Upper lobe of right lung (tissue), 1 donor: ENCODE results near the gene USP10. TPM values are rescaled to one million over a fixed set of nuclear protein-coding genes. Genes with fewer than 3 reads are reported as not detected.

ENCODE experiments used
- ATAC-seq: fragments of 200-7000 bp; cut with Tn5 transposase; one replicate; pipeline ENCODE4 v1.9.1; 2020; ENCODE audit warnings: mild to moderate bottlenecking, moderate library complexity
- DNase-seq: peaks from one replicate; pipeline ENCODE4 v3.0.0-alpha.2; 2020
- H3K27ac ChIP-seq: fragments of 200-600 bp; one replicate; pipeline ENCODE4 v1.8.0; 2022
- H3K27me3 ChIP-seq: fragments of 200-600 bp; one replicate; pipeline ENCODE4 v1.8.0; 2022; ENCODE audit warnings: mild to moderate bottlenecking
- H3K36me3 ChIP-seq: fragments of 200-600 bp; one replicate; pipeline ENCODE4 v1.8.0; 2022
- H3K4me1 ChIP-seq: fragments of 200-600 bp; one replicate; pipeline ENCODE4 v1.8.0; 2022
- H3K4me3 ChIP-seq: fragments of 200-600 bp; one replicate; pipeline ENCODE4 v1.8.0; 2022; ENCODE audit warnings: mild to moderate bottlenecking
- H3K9me3 ChIP-seq: fragments of 200-600 bp; one replicate; pipeline ENCODE4 v1.8.0; 2022
- intact Hi-C: fragments of 100-400 bp; cut with DNase I; formaldehyde crosslinking; loops from one replicate; pipeline ENCODE4 v1.11.0; 2022
- total RNA-seq: library from RNA; stranded (reverse); fragmentation: NEBNext Ultra II Directional; extraction: Animal tissue kit (Norgen Biotek cat#: 25700); gene quantifications from one replicate; pipeline ENCODE4 v1.2.1, GENCODE V29; 2021
- TF ChIP-seq, protein P1 (sequence below): fragments of 200-600 bp; IDR thresholded peaks from one replicate; pipeline ENCODE4 v1.8.0; 2022; ENCODE audit warnings: antibody characterized with exemption
- donor health status: DM: no; HTN: yes; CAD: no; lungs with severe emphysema.

Gene USP10
- total RNA-seq, 1 donor from 2014 or later, result 59.6 TPM

DNA sequence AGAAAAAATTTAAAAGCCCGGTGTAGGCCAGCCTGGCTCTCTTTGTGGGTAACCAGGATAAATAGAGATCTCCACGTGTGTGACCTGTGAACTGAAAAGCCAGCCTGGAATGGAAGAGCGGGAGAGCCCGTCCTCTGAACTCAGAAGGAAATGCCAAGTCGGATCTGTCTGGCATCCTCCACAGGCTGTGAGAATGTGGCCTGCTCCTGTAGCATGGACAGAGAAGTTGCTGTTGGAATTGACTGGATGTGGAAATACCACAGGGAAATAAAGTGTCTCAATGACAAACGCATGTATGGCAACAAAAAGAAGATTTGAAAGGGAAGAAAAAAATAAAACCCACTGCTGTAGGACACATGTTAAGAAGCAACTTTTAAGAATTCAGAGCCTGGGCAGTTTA is 44.8 kb upstream of the USP10 start:
- H3K9me3 ChIP-seq, result no peaks in the 10 kb centered on the region
- H3K4me1 ChIP-seq, result peaks cover 3% of the 10 kb centered on the region
- H3K27me3 ChIP-seq, result no peaks in the 10 kb centered on the region
- no peak overlapping the region for H3K27ac ChIP-seq
- no peak overlapping the region for H3K4me3 ChIP-seq
- TF ChIP-seq, protein P1, sequence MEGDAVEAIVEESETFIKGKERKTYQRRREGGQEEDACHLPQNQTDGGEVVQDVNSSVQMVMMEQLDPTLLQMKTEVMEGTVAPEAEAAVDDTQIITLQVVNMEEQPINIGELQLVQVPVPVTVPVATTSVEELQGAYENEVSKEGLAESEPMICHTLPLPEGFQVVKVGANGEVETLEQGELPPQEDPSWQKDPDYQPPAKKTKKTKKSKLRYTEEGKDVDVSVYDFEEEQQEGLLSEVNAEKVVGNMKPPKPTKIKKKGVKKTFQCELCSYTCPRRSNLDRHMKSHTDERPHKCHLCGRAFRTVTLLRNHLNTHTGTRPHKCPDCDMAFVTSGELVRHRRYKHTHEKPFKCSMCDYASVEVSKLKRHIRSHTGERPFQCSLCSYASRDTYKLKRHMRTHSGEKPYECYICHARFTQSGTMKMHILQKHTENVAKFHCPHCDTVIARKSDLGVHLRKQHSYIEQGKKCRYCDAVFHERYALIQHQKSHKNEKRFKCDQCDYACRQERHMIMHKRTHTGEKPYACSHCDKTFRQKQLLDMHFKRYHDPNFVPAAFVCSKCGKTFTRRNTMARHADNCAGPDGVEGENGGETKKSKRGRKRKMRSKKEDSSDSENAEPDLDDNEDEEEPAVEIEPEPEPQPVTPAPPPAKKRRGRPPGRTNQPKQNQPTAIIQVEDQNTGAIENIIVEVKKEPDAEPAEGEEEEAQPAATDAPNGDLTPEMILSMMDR, result no peak
- H3K36me3 ChIP-seq, result peaks cover 78% of the 10 kb centered on the region
- no peak for ATAC-seq
- DNase-seq, result no peak
- intact Hi-C loops, result no loop called here

DNA sequence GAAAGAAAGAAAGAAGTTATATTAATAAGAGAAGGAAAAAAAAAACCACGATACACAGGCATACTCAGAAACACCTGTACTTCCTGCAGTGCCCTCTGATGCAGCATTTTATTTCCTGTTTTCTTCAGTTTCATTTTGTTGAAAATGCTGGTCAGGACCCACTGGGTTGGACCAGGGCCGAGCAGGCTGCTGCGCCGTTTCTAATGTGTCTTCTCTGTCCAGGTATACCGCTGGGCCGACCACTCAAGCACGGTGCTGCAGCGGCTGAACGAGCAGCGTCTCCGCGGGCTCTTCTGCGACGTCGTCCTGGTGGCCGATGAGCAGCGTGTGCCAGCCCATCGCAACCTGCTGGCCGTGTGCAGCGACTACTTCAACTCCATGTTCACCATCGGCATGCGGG is 43.2 kb upstream of the USP10 start:
- Histone ChIP-seq H3K36me3 (peaks cover 83% of the 10 kb centered on the region), H3K27ac (no peak overlapping the region), H3K9me3 (no peaks in the 10 kb centered on the region), H3K27me3 (no peaks in the 10 kb centered on the region), H3K4me3 (no peak overlapping the region), H3K4me1 (no peaks in the 10 kb centered on the region)
- ATAC-seq (no peak), DNase-seq (no peak)
- intact Hi-C loops, result no loop called here
- TF ChIP-seq, protein P1, result no peak

DNA sequence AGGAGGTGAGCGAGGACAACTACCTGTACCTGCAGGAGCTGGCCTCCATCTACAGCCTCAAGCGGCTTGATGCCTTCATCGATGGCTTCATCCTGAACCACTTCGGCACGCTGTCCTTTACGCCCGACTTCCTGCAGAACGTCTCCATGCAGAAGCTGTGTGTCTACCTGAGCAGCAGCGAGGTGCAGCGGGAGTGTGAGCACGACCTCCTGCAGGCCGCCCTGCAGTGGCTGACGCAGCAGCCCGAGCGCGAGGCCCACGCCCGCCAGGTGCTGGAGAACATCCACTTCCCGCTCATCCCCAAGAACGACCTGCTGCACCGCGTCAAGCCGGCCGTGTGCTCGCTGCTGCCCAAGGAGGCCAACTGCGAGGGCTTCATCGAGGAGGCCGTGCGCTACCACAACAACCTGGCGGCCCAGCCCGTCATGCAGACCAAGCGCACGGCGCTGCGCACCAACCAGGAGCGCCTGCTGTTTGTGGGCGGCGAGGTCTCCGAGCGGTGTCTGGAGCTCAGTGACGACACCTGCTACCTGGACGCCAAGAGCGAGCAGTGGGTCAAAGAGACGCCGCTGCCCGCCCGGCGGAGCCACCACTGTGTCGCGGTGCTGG is 42.5 kb upstream of the USP10 start:
- Histone ChIP-seq H3K4me3 (no peak overlapping the region), H3K27me3 (no peaks in the 10 kb centered on the region), H3K9me3 (no peaks in the 10 kb centered on the region), H3K4me1 (no peaks in the 10 kb centered on the region), H3K27ac (no peak overlapping the region), H3K36me3 (peaks cover 83% of the 10 kb centered on the region)
- intact Hi-C loops, result no loop called here
- DNase-seq, result no peak
- ATAC-seq, result no peak
- TF ChIP-seq, protein P1, result no peak

DNA sequence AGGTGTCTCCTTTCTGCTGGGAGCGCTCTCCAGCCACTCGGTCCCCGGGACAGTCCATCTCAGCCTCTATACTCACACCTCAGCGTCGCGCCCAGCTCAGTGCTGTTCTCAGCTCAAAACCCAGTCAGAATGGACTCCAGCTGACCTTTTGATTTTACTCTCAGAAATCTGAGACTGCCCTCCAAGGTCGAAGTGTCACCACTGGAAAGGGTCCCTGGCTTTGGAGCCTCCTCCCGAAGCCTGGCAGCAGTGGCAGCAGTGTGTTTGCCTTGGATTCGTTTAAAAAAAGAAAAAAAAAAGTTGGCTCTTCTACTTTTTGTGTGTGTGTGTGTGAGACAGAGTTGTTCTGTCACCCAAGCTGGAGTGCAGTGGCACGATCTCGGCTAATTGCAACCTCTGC is 41.1 kb upstream of the USP10 start:
- intact Hi-C loops, result no loop called here
- Histone ChIP-seq H3K27ac (no peak overlapping the region), H3K27me3 (no peaks in the 10 kb centered on the region), H3K36me3 (peaks cover 83% of the 10 kb centered on the region), H3K4me3 (no peak overlapping the region), H3K9me3 (no peaks in the 10 kb centered on the region), H3K4me1 (no peaks in the 10 kb centered on the region)
- TF ChIP-seq, protein P1, result no peak
- DNase-seq (no peak), ATAC-seq (no peak)

DNA sequence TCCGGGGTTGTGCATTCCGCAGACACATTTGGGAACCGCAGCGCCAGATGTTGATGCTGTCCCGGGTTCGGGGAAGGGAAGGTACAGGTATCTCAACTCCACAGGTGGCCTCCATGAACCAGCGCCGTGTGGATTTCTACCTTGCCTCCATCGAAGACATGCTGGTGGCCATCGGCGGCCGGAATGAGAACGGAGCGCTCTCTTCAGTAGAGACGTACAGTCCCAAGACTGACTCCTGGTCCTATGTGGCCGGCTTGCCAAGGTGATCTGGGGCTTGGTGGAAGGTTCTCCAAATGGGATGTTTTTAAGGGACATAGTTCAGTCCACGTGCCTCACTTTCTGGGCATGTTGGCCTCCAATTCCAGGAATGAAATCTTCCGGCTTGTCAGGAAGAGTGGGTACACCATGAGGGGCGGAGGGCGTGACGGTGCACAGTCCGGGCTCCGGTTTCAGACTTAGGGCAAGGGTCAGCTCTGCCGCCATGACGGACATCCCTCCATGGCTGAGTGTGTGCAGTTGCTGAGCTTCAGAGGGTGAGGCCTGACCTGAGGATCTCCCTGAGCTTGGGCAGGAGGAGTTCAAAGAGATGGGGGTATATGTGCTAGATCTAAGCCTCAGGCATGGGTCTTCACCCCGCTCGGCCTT is 40.0 kb upstream of the USP10 start:
- peaks cover 91% of the 10 kb centered on the region for H3K36me3 ChIP-seq
- intact Hi-C loops, result no loop called here

More for the DNA sequence above, 40.0 kb upstream of the USP10 start:
- TF ChIP-seq, protein P1, result no peak
- Histone ChIP-seq H3K27ac (no peak overlapping the region), H3K4me1 (no peaks in the 10 kb centered on the region), H3K4me3 (no peak overlapping the region), H3K27me3 (no peaks in the 10 kb centered on the region), H3K9me3 (no peaks in the 10 kb centered on the region)
- no peak for ATAC-seq
- no peak for DNase-seq
